ENCODE measurements around the gene CDC5L. TPM values are rescaled to one million over a fixed set of nuclear protein-coding genes. Genes with fewer than 3 reads are reported as not detected.

The CDC5L gene
- polyA plus RNA-seq, 1 of the 3 experiments (the other 2 are of a cell fraction) = 6.0 TPM

DNA sequence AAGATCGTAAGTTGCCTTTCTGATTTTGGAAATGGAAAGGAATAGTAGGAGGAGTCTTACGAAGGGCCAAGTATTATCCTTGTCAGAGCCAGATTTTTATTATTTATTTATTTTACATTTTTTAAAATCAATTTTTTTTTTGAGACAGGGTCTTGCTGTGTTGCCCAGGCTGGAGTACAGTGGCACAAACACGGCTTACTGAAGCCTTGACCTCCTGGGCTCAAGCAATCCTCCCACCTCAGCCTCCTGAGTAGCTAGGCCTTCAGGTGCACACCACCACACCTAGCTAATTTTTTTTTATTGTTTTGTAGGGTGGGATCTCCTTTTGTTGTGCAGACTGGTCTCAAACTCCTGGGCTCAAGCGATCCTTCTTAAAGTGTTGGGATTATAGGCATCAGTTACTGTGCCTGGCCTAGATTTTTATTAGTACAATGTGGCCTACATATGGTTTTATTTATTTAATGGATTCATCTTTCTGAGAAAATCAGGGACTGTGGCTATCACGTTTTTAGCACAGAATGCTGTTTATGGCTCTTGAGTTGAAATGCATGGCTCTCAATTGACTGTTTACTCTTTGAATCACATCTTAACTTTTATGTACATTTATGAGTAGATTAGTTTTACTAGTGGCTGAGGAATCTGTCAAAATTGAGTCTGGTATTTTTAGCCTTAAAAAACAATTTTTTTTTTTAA is 16.7 kb downstream of the CDC5L start:
- Histone ChIP-seq H3K4me1 (ENCODE audit: control insufficient read depth in 1 of 2, insufficient read depth in 2 of 2, low read depth in 1 of 2, low read length in 1 of 2) (no peaks in the 10 kb centered on the region), H3K79me2 (ENCODE audit: insufficient read depth) (peaks cover 31% of the 10 kb centered on the region), H3K9me3 (no peaks in the 10 kb centered on the region), H3K4me2 (no peak overlapping the region), H3F3A (replicated peaks; ENCODE audit: insufficient read depth) (no peaks in the 10 kb centered on the region), H3K27me3 (ENCODE audit: insufficient read depth) (no peaks in the 10 kb centered on the region), H3K9me2 (no peaks in the 10 kb centered on the region), H2AFZ (ENCODE audit: low read depth) (no peak overlapping the region), H3K9ac (no peak overlapping the region), H4K20me1 (ENCODE audit: insufficient read depth) (no peaks in the 10 kb centered on the region), H3K4me3 (ENCODE audit: low read depth in 2 of 2, low read length in 1 of 2) (no peak overlapping the region), H3K36me3 (replicated peaks in 1 of 2; ENCODE audit: control insufficient read depth in 1 of 2, insufficient read depth in 2 of 2, low read length in 1 of 2) (peaks cover 62 to 76% of the 10 kb centered on the region in 2 experiments), H3K27ac (ENCODE audit: low read depth in 2 of 2, low read length in 1 of 2) (no peak overlapping the region)
- no peak for TF ChIP-seq EP300 (IDR thresholded peaks at IDR 0.05; ENCODE audit: borderline replicate concordance in 1 of 2, low read depth in 1 of 2, low read length in 1 of 2)
- CTCF ChIA-PET = interaction anchor here (1.3 kb wide), 1 partner anchor 91 kb away, joined by 3 read pairs; the partner anchor contains the start of gene AARS2
- 83% methylated on average over 5 of the region's 5 CpGs for WGBS (ENCODE audit: low lambda C conversion rate)
- no peak for DNase-seq
- POLR2A ChIA-PET = no interaction called here

- 96% methylated on average over 1 of the region's 1 CpG for WGBS (ENCODE audit: low lambda C conversion rate)
- Histone ChIP-seq H3F3A (replicated peaks; ENCODE audit: insufficient read depth) (no peaks in the 10 kb centered on the region), H3K9me3 (no peaks in the 10 kb centered on the region), H3K36me3 (replicated peaks in 1 of 2; ENCODE audit: control insufficient read depth in 1 of 2, insufficient read depth in 2 of 2, low read length in 1 of 2) (peaks cover 66 to 76% of the 10 kb centered on the region in 2 experiments), H3K27me3 (ENCODE audit: insufficient read depth) (no peaks in the 10 kb centered on the region), H3K4me1 (ENCODE audit: control insufficient read depth in 1 of 2, insufficient read depth in 2 of 2, low read depth in 1 of 2, low read length in 1 of 2) (no peaks in the 10 kb centered on the region), H3K27ac (ENCODE audit: low read depth in 2 of 2, low read length in 1 of 2) (no peak overlapping the region), H3K9me2 (no peaks in the 10 kb centered on the region), H2AFZ (ENCODE audit: low read depth) (no peak overlapping the region), H3K4me3 (ENCODE audit: low read depth in 2 of 2, low read length in 1 of 2) (no peak overlapping the region), H3K4me2 (no peak overlapping the region), H3K9ac (no peak overlapping the region), H3K79me2 (ENCODE audit: insufficient read depth) (peaks cover 28% of the 10 kb centered on the region), H4K20me1 (ENCODE audit: insufficient read depth) (no peaks in the 10 kb centered on the region)
- TF ChIP-seq RAD21 (IDR thresholded peaks at IDR 0.05; ENCODE audit: low read length) = no peak
- TF ChIP-seq, protein P1, sequence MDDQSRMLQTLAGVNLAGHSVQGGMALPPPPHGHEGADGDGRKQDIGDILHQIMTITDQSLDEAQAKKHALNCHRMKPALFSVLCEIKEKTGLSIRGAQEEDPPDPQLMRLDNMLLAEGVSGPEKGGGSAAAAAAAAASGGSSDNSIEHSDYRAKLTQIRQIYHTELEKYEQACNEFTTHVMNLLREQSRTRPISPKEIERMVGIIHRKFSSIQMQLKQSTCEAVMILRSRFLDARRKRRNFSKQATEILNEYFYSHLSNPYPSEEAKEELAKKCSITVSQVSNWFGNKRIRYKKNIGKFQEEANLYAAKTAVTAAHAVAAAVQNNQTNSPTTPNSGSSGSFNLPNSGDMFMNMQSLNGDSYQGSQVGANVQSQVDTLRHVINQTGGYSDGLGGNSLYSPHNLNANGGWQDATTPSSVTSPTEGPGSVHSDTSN (IDR thresholded peaks at IDR 0.05) = no peak
- TF ChIP-seq EP300 (IDR thresholded peaks at IDR 0.05; ENCODE audit: borderline replicate concordance in 1 of 2, low read depth in 1 of 2, low read length in 1 of 2) = no peak
- no peak for TF ChIP-seq RFX5 (IDR thresholded peaks at IDR 0.05; ENCODE audit: low read length)
- no peak for TF ChIP-seq YY1 (IDR thresholded peaks at IDR 0.05; ENCODE audit: low read depth)
- TF ChIP-seq FOXM1 (IDR thresholded peaks at IDR 0.05; ENCODE audit: low read depth) = no peak
- no peak for TF ChIP-seq SIN3A (IDR thresholded peaks at IDR 0.05; ENCODE audit: borderline replicate concordance, low read depth, low read length)
- no peak for TF ChIP-seq RCOR1 (IDR thresholded peaks at IDR 0.05; ENCODE audit: low read length)
- TF ChIP-seq CTCF (IDR thresholded peaks at IDR 0.05) = no peak
- TF ChIP-seq USF2 (IDR thresholded peaks at IDR 0.05; ENCODE audit: borderline replicate concordance, low read depth, low read length) = no peak
- no peak for TF ChIP-seq MEF2A (IDR thresholded peaks at IDR 0.05; ENCODE audit: borderline replicate concordance, low read depth)
- no peak for TF ChIP-seq FOSL2 (IDR thresholded peaks at IDR 0.05; ENCODE audit: borderline replicate concordance, low read depth)
- no peak for TF ChIP-seq SMC3 (IDR thresholded peaks at IDR 0.05; ENCODE audit: low read depth, low read length)
- no peak for TF ChIP-seq EZH2phosphoT487 (IDR thresholded peaks at IDR 0.05; ENCODE audit: borderline replicate concordance, low read depth)
- CTCF ChIA-PET = no interaction called here
- POLR2A ChIA-PET = no interaction called here
- DNase-seq = no peak
Observed at GRCh38 chr6:44404715-44405099, 17.2 kb downstream of the CDC5L start.

Data from SK-N-SH (cell line).